ENCODE measurements around the gene SFMBT2. TPM values are rescaled to one million over a fixed set of nuclear protein-coding genes. Genes with fewer than 3 reads are reported as not detected.

SFMBT2 gene
- total and polyA plus RNA-seq, 2 of the 4 experiments (the other 2 are of a cell fraction), result 0.70 to 1.3 TPM

DNA sequence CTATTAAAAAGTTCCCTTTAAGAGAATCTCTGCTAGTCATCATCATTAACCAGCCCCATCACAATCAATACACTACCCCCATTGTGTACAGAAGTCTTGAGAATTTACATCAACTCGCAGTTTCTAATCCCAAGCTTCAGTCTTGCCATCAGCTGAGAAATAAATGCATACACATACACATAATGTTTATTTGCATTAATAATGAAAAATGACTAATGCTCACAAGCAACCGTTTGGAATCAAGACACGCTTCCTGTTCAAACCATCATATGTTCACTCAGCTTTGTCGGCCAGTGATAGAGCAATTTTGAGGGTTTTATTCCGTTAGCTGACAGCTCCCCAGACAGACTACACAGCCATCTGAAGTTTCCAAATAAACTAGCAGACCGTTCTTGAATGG, 287.1 kb downstream of the SFMBT2 start:
- 60% methylated on average over 1 of the region's 6 CpGs; no CpG with 5 or more reads in 1 of the 2 experiments for WGBS, 2 experiments (ENCODE audit: extremely low coverage in 2 of 2, insufficient read length in 1 of 2)
- no peak overlapping the region for H2AK9ac ChIP-seq (replicated peaks; ENCODE audit: low read depth, low read length, poor library complexity)
- H3K9ac ChIP-seq (ENCODE audit: low read depth, low read length), result no peak overlapping the region
- no peaks in the 10 kb centered on the region for H4K20me1 ChIP-seq (ENCODE audit: insufficient read depth, low read length)
- no peaks in the 10 kb centered on the region for H3K9me3 ChIP-seq (ENCODE audit: control insufficient read depth, insufficient read depth, low read length)
- H3K79me1 ChIP-seq (ENCODE audit: low read depth in 1 of 2, low read length in 2 of 2), result no peaks in the 10 kb centered on the region
- CTCF ChIA-PET, result interaction anchor here (0.9 kb wide), 1 partner anchor 30 kb away, joined by 3 read pairs; no protein-coding TSS in a partner anchor
- H2BK20ac ChIP-seq (ENCODE audit: low read depth, low read length), result no peak overlapping the region
- H3K18ac ChIP-seq (ENCODE audit: low read depth, low read length), result no peak overlapping the region
- H3K14ac ChIP-seq (replicated peaks; ENCODE audit: low read depth, low read length), result no peak overlapping the region
- POLR2A ChIA-PET (ENCODE audit: unreplicated experiment), result no interaction called here
- H2AK5ac ChIP-seq (ENCODE audit: low read depth, low read length), result no peak overlapping the region
- no peak overlapping the region for H4K8ac ChIP-seq (ENCODE audit: low read depth in 2 of 2, low read length in 2 of 2)
- H4K5ac ChIP-seq (ENCODE audit: low read depth, low read length), result no peak overlapping the region
- no peak overlapping the region for H2AFZ ChIP-seq (replicated peaks; ENCODE audit: low read length, poor library complexity)
- ATAC-seq (ENCODE audit: low read depth) (no peak), DNase-seq (no peak)
- in situ Hi-C loops (cut with MboI; ENCODE audit: low sequenced_read_pairs) (no loop called here), intact Hi-C loops (cut with micrococcal nuclease) (loop anchor here (5.0 to 10.0 kb wide), 2 partner anchors 294 to 1719 kb away; partner anchors contain the start of gene TUBAL3), dilution Hi-C loops (cut with HindIII; ENCODE audit: low sequenced_read_pairs, unreplicated experiment) (no loop called here)
- no peak for TF ChIP-seq RFX5 (IDR thresholded peaks at IDR 0.05; ENCODE audit: low read depth, low read length)
- no peak for TF ChIP-seq MAZ (IDR thresholded peaks at IDR 0.05; ENCODE audit: borderline replicate concordance, low read depth, low read length)
- TF ChIP-seq, protein P1, sequence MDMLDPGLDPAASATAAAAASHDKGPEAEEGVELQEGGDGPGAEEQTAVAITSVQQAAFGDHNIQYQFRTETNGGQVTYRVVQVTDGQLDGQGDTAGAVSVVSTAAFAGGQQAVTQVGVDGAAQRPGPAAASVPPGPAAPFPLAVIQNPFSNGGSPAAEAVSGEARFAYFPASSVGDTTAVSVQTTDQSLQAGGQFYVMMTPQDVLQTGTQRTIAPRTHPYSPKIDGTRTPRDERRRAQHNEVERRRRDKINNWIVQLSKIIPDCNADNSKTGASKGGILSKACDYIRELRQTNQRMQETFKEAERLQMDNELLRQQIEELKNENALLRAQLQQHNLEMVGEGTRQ (IDR thresholded peaks at IDR 0.05; ENCODE audit: low read depth, low read length), result no peak
- TF ChIP-seq BHLHE40 (IDR thresholded peaks at IDR 0.05; ENCODE audit: low read depth, low read length), result no peak
- no peak for TF ChIP-seq NFE2L2 (IDR thresholded peaks at IDR 0.05; ENCODE audit: low read depth, low read length)
- TF ChIP-seq SMC3 (IDR thresholded peaks at IDR 0.05; ENCODE audit: low read depth, low read length), result no peak
- no peak for TF ChIP-seq FOS (IDR thresholded peaks at IDR 0.05; ENCODE audit: low read depth, low read length)
- TF ChIP-seq ELK1 (IDR thresholded peaks at IDR 0.05; ENCODE audit: borderline replicate concordance, low read depth, low read length), result no peak
- no peak for TF ChIP-seq CHD1 (IDR thresholded peaks at IDR 0.05; ENCODE audit: low read depth, low read length)
- TF ChIP-seq RAD21 (IDR thresholded peaks at IDR 0.05; ENCODE audit: low read length), result no peak
- no peak for TF ChIP-seq RCOR1 (IDR thresholded peaks at IDR 0.05; ENCODE audit: insufficient replicate concordance, low read length)
- no peak for TF ChIP-seq MAFK (IDR thresholded peaks at IDR 0.05; ENCODE audit: low read depth, low read length)
- no peak for TF ChIP-seq MXI1 (IDR thresholded peaks at IDR 0.05; ENCODE audit: borderline replicate concordance, low read depth, low read length)
- TF ChIP-seq, protein P2, sequence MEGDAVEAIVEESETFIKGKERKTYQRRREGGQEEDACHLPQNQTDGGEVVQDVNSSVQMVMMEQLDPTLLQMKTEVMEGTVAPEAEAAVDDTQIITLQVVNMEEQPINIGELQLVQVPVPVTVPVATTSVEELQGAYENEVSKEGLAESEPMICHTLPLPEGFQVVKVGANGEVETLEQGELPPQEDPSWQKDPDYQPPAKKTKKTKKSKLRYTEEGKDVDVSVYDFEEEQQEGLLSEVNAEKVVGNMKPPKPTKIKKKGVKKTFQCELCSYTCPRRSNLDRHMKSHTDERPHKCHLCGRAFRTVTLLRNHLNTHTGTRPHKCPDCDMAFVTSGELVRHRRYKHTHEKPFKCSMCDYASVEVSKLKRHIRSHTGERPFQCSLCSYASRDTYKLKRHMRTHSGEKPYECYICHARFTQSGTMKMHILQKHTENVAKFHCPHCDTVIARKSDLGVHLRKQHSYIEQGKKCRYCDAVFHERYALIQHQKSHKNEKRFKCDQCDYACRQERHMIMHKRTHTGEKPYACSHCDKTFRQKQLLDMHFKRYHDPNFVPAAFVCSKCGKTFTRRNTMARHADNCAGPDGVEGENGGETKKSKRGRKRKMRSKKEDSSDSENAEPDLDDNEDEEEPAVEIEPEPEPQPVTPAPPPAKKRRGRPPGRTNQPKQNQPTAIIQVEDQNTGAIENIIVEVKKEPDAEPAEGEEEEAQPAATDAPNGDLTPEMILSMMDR (conservative IDR thresholded peaks at IDR 0.05; ENCODE audit: low read depth, low read length), result no peak
- TF ChIP-seq POLR2A (IDR thresholded peaks at IDR 0.05; ENCODE audit: low read depth, low read length), result no peak
- TF ChIP-seq CEBPB (IDR thresholded peaks at IDR 0.05; ENCODE audit: low read depth, low read length), result no peak
- no peaks in the 10 kb centered on the region for H3K9me1 ChIP-seq (ENCODE audit: insufficient read depth, low read length)
- H3K4ac ChIP-seq (ENCODE audit: low read depth, low read length), result no peak overlapping the region
- no peak overlapping the region for H3K27ac ChIP-seq (ENCODE audit: insufficient read depth, low read length)
- no peak overlapping the region for H3K56ac ChIP-seq (ENCODE audit: extremely low read depth, insufficient read depth, low read length)
- no peak overlapping the region for H3K23ac ChIP-seq (ENCODE audit: low read depth, low read length)
- H3K4me3 ChIP-seq (ENCODE audit: insufficient read depth, low read depth, low read length), result no peak overlapping the region
- H3K4me1 ChIP-seq (ENCODE audit: control insufficient read depth, insufficient read depth, low read length), result no peaks in the 10 kb centered on the region
- no TSS peak for BruUV-seq (replicated peaks)
- H3K4me2 ChIP-seq (ENCODE audit: low read depth, low read length), result no peak overlapping the region
- no peak overlapping the region for H2BK5ac ChIP-seq (ENCODE audit: low read depth, low read length, poor library complexity, severe bottlenecking)
- H2BK15ac ChIP-seq (ENCODE audit: low read depth, low read length), result no peak overlapping the region
- peaks cover 2% of the 10 kb centered on the region; the same call in 1 of the 2 replicates for H3K27me3 ChIP-seq (ENCODE audit: control insufficient read depth, insufficient read depth, low read length)
- no peak overlapping the region for H4K91ac ChIP-seq (ENCODE audit: insufficient read depth, low read depth, low read length)
- no peaks in the 10 kb centered on the region for H3K36me3 ChIP-seq (ENCODE audit: control insufficient read depth, insufficient read depth, low read length)
- H2BK120ac ChIP-seq (ENCODE audit: low read depth, low read length), result no peak overlapping the region

Data from IMR-90 (cell line).